ENCODE data around the gene RPRD1A.

RPRD1A gene

GRCh38 chr18:35964319-35964718 is 103.0 kb downstream of the RPRD1A start:
- DNase-seq, result no peak

GRCh38 chr18:35962320-35962719 is 105.0 kb downstream of the RPRD1A start:
- DNase-seq, result no peak

DNA sequence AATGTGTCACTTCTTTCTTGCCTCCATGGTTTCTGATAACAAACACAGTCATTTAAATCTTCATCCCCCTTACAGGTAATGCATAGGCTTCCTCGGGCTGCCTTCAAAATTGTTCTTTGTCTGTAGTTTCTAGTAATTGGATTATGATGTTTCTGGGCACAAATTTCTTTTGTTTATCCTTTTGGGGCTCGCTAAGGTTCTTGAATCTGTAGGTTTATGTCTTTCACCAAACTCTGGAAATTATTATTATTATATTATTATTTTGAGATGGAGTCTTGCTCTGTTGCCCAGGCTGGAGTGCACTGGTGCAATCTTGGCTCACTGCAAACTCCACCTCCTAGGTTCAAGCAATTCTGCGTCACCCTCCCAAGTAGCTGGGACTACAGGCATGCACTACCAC is 111.1 kb downstream of the RPRD1A start:
- no peak for DNase-seq

- no peak for DNase-seq
Observed at GRCh38 chr18:35953688-35954087, 113.7 kb downstream of the RPRD1A start.

GRCh38 chr18:35950628-35950982 is 116.8 kb downstream of the RPRD1A start:
- no peak for DNase-seq

DNA sequence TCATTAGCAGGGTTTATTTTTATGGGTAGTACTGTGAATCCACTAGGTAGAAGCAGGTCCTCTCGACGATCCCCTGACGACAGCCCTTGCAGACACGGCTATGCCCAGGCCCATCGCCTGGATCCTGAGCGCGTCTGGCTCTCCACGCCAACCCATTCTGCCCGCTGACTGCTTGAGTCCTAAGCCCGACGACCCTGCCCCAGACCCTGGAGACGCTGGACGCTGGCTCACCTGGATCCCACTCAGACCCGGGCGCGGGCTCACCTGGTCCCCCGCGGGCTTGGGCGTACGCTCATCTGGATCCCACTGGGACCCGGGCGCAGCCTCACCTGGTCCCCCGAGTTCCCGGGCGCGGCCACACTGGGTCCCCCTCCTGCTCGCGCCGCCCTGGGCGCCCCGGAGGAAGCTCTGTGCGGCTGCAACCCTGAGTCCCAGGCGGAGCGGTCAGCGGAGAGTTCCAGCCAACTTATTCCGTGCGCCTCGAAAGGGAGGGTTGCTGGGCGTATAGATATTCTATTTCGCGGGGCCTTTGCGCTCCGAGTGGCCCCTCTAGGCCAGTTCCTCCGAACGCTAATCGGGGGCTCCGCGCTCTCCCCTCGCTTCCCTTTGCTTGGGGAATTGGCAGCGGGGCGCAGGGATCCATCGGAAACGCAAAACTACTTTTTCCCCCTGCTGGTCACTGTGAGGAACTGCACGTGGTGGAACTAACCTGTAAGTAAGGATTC is 117.3 kb downstream of the RPRD1A start:
- peak; percentile 69 for DNase-seq

DNA sequence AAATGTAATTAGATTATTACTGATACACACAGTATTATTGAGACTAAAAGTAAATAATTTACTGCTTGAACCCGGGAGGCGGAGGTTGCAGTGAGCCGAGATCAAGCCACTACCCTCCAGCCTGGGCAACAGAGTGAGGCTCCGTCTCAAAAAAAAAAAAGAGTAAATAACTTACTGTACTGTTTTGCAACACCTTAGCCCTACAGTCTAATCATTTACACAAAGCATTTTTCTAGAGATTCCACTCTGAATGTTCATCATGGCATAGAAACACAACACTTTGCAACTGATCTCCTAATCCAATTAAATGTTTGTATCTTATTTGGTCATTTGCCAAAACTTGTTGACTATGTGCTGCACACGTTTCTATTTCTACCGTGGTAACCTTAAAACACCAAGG is 118.3 kb downstream of the RPRD1A start:
- no peak for DNase-seq

GRCh38 chr18:35948080-35948479 is 119.3 kb downstream of the RPRD1A start:
- DNase-seq, result no peak

DNA sequence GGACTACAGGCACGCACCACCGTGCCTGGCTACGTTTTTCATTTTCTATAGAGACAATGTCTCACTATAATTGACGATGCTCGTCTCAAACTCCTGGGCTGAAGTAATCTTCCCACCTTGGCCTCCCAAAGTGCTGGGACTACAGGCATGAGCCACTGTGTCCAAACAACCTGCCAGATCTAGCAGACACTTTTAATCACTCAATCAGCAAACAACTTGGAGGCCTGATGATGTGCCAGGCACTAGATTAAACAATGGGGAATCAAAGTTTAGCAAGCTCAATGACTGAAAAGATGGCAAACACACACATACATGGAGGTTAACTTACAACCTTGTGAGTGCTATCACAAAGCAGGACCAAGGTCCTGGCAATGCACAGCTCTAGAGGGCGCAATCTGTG is 124.7 kb downstream of the RPRD1A start:
- no peak for DNase-seq

DNA sequence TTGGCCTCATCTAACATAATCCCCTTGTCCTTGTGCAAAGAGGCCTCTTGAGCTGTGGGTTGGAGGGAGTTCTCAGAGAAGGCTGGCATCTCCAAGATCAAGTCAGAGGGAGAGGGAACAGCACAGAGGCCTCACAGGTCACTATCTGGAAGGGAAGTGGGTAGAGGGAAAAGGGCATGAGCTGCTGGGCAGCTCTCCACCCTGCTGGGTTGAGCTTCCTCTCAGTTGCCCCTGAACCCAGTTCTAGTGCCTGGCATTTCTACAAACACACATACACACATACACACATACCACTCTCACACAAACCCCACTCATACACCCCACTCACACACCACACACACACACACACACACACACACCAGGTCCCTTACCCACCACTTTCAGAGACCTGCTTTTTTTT is 125.2 kb downstream of the RPRD1A start:
- DNase-seq, result no peak

GRCh38 chr18:35941299-35941698 is 126.1 kb downstream of the RPRD1A start:
- no peak for DNase-seq

Data from NCI-H1092 treated with DMSO at 0.1 percent for 48 hours (cell line).